Calu3 (cell line): ENCODE results near the gene TBC1D10A. TPM values are rescaled to one million over a fixed set of nuclear protein-coding genes. Genes with fewer than 3 reads are reported as not detected.

Experiments used
- BruUV-seq: library from RNA; stranded (reverse); fragments of 400-500 nt; replicated peaks from 2 replicates; lab custom pipeline; 2021; lab: Mats Ljungman, UMichigan
- CTCF ChIA-PET: fragments of 300-600 bp; sonication (Branson Sonifier 250); formaldehyde crosslinking; loops from one replicate; lab custom pipeline; 2022; ENCODE audit warnings: antibody characterized with exemption; lab: Charles Lee
- DNase-seq: peaks from one replicate; pipeline ENCODE4 v3.0.0; 2022
- H3K27ac Mint-ChIP-seq: one replicate; pipeline ENCODE4 v1.8.0; 2022; ENCODE audit warnings: mixed read lengths; ENCODE audit not compliant: unreplicated experiment
- H3K27me3 Mint-ChIP-seq: one replicate; pipeline ENCODE4 v1.8.0; 2022; ENCODE audit warnings: mixed read lengths; ENCODE audit not compliant: unreplicated experiment
- H3K36me3 Mint-ChIP-seq: one replicate; pipeline ENCODE4 v1.8.0; 2022; ENCODE audit warnings: mild to moderate bottlenecking, moderate library complexity, mixed read lengths; ENCODE audit not compliant: insufficient read depth, unreplicated experiment
- H3K4me1 Mint-ChIP-seq: one replicate; pipeline ENCODE4 v1.8.0; 2022; ENCODE audit warnings: mild to moderate bottlenecking, low read depth, mixed read lengths; ENCODE audit not compliant: unreplicated experiment
- H3K4me3 Mint-ChIP-seq: one replicate; pipeline ENCODE4 v1.8.0; 2022; ENCODE audit warnings: mild to moderate bottlenecking, low read depth, moderate library complexity, mixed read lengths; ENCODE audit not compliant: unreplicated experiment
- H3K9me3 Mint-ChIP-seq: one replicate; pipeline ENCODE4 v1.8.0; 2022; ENCODE audit warnings: low read depth, mixed read lengths; ENCODE audit not compliant: unreplicated experiment
- intact Hi-C: fragments of 100-400 bp; cut with micrococcal nuclease; formaldehyde crosslinking; loops from one replicate; pipeline ENCODE4 v1.10.0; 2022; ENCODE audit not compliant: unreplicated experiment
- total RNA-seq: library from RNA; stranded (reverse); gene quantifications from 2 replicates; pipeline ENCODE4 v1.2.3, GENCODE V29; 2022
- TF ChIP-seq, protein P1 (sequence below): fragments of 200-600 bp; IDR thresholded peaks from one replicate; pipeline ENCODE4 v1.8.0; 2022; ENCODE audit warnings: antibody characterized with exemption; ENCODE audit not compliant: unreplicated experiment

The TBC1D10A gene
- total RNA-seq, 1 experiment from 2014 or later: 24.5 TPM

DNA sequence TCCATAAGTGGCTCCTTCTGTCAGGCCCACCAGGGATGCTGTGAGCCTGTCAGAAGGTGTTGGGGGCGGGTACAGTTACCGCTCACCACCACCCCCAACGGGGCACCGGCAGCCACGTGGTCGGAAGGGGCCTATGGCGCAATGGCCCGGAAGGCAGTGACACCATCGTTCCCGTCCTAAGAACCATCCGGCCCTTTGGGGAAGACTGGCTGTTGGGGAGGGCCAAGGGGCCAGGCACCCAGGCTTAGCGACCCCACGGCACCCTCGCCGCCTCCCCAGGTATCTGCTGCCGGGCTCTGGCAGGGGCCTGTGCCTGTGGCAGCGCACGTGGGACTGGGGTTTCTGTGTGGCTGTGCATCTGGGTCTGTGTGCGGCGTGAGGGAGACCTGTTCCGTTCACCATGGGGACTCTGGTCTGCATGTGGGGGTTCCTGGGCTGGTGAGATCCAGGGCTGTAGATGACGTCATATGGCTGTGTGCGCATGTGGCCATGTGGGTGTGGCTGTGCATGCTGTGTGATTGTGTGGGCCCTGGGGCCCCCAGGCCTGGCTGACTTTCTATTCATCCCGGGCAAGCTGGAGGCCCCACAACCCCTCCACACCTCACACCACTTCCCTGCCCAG, 60.8 kb downstream of the TBC1D10A start:
- no peak overlapping the region for H3K4me3 Mint-ChIP-seq
- CTCF ChIA-PET: interaction anchor here (1.3 kb wide), 1 partner anchor 22 kb away, joined by 3 read pairs; no protein-coding TSS in a partner anchor
- peaks cover 25% of the 10 kb centered on the region for H3K4me1 Mint-ChIP-seq
- H3K9me3 Mint-ChIP-seq: no peaks in the 10 kb centered on the region
- H3K27ac Mint-ChIP-seq: peak overlapping the region; percentile 62
- intact Hi-C loops: no loop called here
- BruUV-seq: no TSS peak
- no peaks in the 10 kb centered on the region for H3K27me3 Mint-ChIP-seq
- H3K36me3 Mint-ChIP-seq: no peaks in the 10 kb centered on the region
- TF ChIP-seq, protein P1, sequence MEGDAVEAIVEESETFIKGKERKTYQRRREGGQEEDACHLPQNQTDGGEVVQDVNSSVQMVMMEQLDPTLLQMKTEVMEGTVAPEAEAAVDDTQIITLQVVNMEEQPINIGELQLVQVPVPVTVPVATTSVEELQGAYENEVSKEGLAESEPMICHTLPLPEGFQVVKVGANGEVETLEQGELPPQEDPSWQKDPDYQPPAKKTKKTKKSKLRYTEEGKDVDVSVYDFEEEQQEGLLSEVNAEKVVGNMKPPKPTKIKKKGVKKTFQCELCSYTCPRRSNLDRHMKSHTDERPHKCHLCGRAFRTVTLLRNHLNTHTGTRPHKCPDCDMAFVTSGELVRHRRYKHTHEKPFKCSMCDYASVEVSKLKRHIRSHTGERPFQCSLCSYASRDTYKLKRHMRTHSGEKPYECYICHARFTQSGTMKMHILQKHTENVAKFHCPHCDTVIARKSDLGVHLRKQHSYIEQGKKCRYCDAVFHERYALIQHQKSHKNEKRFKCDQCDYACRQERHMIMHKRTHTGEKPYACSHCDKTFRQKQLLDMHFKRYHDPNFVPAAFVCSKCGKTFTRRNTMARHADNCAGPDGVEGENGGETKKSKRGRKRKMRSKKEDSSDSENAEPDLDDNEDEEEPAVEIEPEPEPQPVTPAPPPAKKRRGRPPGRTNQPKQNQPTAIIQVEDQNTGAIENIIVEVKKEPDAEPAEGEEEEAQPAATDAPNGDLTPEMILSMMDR: no peak
- DNase-seq: no peak

DNA sequence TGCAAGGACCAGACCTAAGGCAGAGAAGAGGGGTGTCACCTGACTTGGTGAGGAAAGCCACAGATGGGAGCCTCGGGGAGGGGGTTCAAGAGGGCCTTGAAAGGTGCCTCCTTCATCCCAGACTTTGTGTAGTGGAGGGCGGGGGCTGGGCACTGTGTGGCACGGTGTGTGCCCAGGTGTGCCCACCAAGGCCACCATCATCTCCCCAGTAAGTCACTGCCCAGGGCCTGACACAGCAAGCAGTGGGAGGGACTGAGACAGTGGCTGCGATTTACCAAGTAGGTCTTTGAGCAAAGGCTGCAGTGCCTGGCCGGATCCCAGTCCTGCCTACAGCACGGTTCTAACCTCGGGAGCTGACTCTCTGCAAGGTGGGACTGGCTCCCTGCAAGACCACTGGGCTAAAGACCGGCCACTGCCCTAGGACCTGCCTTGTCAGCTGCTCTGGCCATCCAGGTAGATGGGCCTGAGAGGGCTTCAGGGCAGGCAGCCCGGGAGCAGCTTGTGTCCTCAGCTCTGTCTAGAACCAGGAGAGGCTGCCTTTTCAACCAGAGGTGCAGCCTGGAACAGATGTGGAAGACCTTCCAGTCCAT, 61.5 kb downstream of the TBC1D10A start:
- H3K9me3 Mint-ChIP-seq: no peaks in the 10 kb centered on the region
- CTCF ChIA-PET: no interaction called here

DNA sequence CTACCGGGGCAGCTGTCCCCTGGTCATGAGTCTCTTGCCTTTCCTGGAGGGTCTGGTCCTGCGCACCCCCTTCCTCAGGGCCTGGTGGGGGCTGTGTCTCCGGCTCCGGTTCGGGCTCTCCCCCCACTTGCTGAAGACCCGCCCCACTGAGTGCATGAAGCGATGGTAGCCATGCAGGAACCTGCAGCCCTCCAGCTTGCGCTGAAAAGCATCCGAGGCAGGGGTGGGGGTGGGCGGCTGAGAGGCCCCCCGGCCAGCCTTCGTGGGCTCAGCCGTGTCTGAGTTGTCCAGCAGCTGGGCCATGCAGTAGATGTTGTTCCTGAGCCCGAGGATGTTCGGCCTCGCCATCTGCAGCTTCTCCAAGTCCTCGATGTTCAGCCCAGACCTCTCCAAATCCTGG, 62.9 kb downstream of the TBC1D10A start:
- CTCF ChIA-PET: interaction anchor here (0.9 to 1.1 kb wide), 6 partner anchors 9 to 123 kb away, joined by 3 to 4 read pairs (median 4); partner anchors contain the start of genes CCDC157, RNF215 and SF3A1
- no peaks in the 10 kb centered on the region for H3K27me3 Mint-ChIP-seq
- no peak overlapping the region for H3K27ac Mint-ChIP-seq
- H3K4me1 Mint-ChIP-seq: peaks cover 40% of the 10 kb centered on the region
- intact Hi-C loops: loop anchor here (1.0 kb wide), 1 partner anchor 22 kb away; no protein-coding TSS in a partner anchor
- no peak overlapping the region for H3K4me3 Mint-ChIP-seq
- H3K9me3 Mint-ChIP-seq: no peaks in the 10 kb centered on the region
- TF ChIP-seq, protein P1: no peak
- DNase-seq: no peak
- BruUV-seq: no TSS peak
- H3K36me3 Mint-ChIP-seq: peaks cover 1% of the 10 kb centered on the region

More for the DNA sequence above, 61.5 kb downstream of the TBC1D10A start:
- Mint-ChIP-seq H3K27ac (no peak overlapping the region), H3K27me3 (no peaks in the 10 kb centered on the region), H3K4me3 (no peak overlapping the region), H3K4me1 (peaks cover 31% of the 10 kb centered on the region), H3K36me3 (no peaks in the 10 kb centered on the region)
- intact Hi-C loops: no loop called here
- BruUV-seq: no TSS peak
- no peak for DNase-seq
- TF ChIP-seq, protein P1: no peak

DNA sequence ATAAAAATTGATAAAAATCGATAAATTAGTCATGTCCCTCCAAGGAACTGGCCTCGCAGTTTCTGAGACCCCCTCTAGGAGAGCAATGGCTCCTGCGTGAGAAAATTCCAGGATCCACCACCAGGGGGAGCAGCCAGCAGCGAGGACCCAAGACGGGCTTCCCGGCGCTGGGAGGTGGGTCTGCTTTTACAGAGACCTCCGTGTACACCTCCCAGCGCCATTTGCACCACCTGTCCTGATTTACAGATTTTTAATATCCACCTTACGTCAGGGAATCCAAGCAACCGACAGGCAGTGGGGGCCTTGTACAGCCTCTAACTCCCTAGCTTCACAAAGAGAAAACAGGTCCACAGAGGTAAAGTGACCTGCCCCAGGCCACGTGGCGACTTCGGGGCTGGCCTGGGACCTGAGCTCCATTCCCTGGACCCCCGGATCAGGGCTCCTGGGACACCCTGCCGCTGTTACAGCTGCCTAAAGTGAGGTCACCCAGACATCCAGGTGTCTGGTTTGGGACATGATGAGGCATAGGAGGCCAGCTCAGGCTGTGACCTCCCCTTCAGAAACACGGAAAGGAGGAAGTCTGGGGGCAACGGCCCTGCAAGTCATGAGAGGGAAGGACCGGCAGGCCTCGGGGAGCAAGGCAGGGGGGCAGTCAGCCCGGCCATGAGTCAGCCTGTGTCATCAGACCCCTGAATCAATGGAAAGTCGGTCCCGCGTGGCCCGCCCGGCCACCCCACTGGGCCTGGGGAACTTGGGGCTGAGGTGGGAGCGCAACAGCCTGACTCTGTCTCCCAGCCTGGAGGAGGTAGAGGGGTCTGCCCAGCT, 63.6 kb downstream of the TBC1D10A start:
- peak overlapping the region; percentile 20 for H3K4me3 Mint-ChIP-seq
- H3K4me1 Mint-ChIP-seq: peaks cover 48% of the 10 kb centered on the region
- intact Hi-C loops: loop anchor here (1.0 kb wide), 1 partner anchor 23 kb away; no protein-coding TSS in a partner anchor
- no peaks in the 10 kb centered on the region for H3K27me3 Mint-ChIP-seq
- peak overlapping the region; percentile 60 for H3K27ac Mint-ChIP-seq
- DNase-seq: peak; percentile 90
- TF ChIP-seq, protein P1: peak; percentile 98
- no TSS peak for BruUV-seq
- CTCF ChIA-PET: interaction anchor here (0.9 to 1.1 kb wide), 8 partner anchors 9 to 124 kb away, joined by 3 to 4 read pairs (median 4); partner anchors contain the start of genes CCDC157, RNF215, SF3A1 and TBC1D10A
- H3K36me3 Mint-ChIP-seq: peaks cover 7% of the 10 kb centered on the region
- H3K9me3 Mint-ChIP-seq: no peaks in the 10 kb centered on the region
